HG03460 (cell line): ENCODE measurements around the gene SLC22A3.
"Not testable (repeated sequence)": the region's sequence is repeated elsewhere in the genome, so short reads cannot be mapped to it uniquely, and the experiment has no call there.

Source experiments
- ATAC-seq: cut with Tn5 transposase; IDR thresholded peaks from one replicate; pipeline ENCODE4 v1.9.1; 2021; ENCODE audit not compliant: unreplicated experiment

Gene SLC22A3

DNA sequence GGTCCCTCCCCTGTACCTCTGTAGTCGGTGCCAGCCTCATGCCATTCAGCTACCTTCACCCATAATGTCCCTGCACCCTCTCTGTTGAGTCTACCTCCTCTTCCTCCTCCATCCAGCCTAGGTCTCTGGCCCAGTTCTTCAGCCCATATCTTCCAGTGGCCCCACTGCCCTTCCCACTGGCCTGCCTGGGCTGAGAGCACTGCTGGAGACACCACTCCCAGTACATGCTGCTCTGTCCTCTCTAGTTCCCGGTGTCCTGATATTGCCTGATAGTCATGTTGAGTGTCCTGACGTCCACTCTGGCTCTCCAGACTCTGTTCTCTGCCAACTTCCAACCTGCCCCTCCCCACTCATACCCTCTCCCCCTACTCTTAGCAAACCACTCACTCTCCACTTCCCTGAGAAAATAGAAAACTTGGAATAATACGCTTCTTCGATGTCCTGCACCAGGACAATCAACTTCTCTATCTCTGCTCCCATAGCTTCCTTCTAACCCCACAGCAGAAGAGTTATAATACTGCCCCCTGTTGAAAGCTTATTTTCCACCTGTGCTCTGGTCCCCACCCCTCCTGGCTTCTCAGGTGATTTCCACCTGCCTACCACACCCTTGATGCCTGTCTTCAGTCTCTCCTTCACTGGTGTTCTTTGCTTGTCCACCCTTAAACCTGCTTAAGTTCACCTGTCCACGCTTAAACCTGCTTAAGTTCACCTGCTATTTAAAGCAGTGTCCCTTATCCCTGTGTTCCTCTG, 19.8 kb downstream of the SLC22A3 start:
- ATAC-seq: no peak

DNA sequence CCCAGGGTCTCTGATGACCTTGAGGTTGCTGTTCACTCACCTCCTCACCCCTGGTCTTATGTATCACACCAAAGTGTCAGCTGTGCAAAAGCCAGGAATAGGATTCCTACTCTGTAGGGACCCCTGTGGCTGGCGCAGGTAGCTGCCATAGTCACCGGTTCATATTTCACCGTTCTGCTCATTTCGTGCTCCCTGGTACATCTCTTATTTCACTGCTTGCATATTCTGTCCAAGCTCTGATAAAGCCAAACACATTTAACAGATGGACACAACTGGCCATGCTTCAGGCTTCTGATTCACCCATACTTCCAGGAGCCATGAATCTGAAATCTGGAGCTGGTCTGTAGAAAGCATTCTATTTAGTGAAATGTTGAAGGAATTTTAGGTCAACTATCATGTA, 20.5 kb downstream of the SLC22A3 start:
- no peak for ATAC-seq

DNA sequence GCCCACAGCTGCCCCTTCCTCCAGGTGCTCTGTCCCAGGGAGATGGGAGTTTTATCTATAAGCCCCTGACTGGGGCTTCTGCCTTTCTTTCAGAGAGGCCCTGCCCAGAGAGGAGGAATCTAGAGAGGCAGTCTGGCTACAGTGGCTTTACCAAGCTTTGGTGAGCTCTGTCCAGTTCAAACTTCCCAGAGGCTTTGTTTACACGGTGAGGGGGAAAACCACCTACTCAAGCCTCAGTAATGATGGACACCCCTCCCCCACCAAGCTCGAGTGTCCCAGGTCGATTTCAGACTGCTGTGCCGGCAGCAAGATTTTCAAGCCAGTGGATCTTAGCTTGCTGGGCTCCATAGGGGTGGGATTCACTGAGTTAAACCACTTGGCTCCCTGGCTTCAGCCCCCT, 25.4 kb downstream of the SLC22A3 start:
- not testable (repeated sequence) for ATAC-seq

DNA sequence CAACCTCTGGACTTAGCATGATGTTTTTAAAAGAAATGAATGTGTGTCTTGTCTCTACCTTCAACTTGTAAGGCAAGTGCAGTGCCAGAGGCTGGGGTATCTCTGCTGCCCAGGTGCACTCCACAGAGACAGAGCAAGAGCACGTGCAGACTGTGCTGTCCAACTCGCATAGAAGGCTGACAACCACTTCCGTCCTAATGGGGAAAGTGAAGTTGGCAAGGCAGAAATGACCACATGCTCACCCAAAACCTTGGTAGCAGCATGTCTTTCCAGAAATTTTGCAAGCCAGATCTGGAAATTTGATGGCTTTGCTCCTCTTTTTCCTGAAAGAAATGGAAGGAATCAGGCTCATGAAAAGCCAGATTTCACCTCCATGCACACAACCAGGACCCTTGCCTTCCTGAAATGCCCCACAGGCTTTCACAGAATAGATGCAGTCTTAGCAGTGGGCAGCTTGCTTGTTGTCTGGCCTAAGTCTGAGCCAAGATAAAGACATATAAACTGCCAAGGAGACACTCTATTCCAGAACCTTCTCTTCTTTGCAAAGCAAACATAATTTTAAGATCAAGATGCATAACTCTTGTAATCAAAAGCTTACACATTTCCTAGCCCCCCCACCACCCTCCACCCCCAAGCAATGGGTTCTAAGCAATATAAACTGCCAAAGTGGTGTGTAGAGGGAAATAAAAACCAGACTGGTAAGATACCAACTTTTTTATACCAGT, 26.8 kb downstream of the SLC22A3 start:
- no peak for ATAC-seq

DNA sequence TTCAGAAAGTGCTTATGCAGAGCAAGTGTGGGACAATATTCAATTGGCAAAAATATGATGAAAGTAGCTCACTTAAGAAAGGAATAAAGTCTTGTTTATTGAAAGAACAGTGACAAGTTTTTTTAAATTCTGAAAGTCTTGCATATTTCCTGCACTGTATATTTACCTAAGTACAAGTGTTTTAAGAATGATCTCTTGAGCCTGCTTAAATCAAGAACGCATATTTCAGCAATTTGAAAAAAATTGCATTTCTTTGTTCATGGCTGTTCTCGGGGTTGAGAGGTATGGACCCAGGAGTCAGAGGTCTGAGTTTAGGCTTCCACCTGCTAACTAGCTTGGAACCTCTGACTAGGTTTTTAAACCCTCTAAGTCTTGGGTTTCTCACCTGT, 27.4 kb downstream of the SLC22A3 start:
- ATAC-seq: no peak

DNA sequence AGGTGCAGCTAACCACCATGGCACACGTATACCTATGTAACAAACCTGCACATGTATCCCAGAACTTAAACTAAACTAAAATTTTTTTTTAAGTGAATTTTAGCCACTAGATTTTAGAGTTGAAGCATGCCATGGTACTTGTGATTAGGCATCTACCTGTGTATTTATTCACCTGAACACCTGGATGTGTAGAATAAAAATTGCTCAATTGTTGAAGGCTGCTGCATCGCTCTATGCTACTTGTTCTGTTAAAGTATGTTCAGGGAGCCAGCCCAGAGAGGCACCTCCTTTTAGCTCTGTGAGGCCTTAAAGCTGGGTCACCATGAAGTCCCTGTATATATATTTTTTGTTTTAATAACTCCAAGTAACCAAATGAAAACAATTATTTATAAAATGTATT, 28.3 kb downstream of the SLC22A3 start:
- no peak for ATAC-seq

DNA sequence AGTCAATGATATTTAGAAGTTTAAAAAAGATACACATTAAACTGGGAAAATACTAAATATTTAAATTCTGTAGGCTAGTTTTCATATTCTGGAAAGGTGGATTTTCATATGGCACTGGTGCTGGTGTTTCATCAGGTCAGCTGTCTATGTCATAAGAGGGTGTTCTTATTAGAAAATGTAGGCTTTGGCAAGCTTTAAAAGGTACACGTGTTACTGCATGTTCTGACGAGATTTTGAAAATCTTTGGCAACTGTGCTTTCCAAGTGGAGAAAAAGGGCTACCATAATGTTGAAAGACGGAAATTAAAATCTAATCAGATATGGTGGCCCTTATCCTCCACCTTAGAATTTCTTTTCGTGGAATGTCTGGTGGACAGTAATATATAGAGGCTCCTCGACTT, 30.0 kb downstream of the SLC22A3 start:
- ATAC-seq: no peak

DNA sequence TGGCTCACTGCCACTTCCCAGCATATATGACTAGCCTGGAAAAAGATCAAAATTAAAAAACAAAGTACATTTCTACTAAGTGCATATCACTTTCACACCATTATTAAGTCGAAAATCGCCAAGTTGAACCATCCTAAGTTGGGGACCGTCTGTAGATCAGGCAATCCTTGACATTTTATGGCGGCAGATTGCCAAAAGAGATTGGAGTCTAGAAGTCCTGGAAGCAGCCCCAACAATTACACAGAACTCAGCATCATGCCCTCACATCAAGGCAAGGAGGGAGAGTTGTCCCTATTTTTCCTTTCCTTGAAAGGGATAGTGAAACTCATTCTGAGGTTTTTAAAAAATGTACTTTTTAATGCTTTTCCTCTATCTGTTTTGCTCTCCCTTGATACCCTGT, 30.7 kb downstream of the SLC22A3 start:
- no peak for ATAC-seq

DNA sequence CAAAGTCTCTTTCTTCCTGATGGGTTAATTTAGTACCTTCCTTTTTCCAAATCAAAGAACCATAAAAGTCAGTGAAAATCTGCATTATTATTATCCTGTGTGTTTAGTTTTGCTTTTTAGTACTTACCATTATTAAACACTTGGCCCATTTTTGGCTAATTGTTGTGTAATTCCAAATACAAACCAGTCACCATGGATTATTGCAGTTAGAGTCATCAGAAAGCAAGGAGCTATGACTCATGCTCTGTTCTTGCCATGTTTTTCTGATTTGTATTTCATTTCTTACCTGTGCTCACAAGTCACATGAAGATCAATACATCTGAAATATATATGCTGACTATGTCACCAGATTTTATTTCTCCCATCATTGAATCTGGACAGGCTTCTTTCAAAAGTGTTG, 31.3 kb downstream of the SLC22A3 start:
- no peak for ATAC-seq

DNA sequence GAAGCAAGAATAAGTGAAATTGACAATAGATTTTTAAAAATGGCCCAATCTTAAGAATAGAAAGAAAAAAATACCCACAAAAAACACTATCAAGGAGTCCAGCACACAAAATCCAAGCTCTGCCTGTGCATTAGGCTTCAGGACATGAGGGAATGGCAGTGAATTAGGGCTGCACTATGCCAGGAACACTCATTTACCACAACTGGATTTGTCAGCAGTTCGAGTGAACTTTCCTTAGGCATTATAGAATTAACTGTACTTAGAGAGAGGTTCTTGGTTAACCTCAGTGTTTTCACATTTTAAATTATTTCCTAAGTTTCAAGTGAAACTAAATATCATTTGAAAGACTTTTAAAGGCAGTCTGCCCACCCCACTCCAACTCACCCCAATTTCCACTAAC, 34.8 kb downstream of the SLC22A3 start:
- no peak for ATAC-seq

DNA sequence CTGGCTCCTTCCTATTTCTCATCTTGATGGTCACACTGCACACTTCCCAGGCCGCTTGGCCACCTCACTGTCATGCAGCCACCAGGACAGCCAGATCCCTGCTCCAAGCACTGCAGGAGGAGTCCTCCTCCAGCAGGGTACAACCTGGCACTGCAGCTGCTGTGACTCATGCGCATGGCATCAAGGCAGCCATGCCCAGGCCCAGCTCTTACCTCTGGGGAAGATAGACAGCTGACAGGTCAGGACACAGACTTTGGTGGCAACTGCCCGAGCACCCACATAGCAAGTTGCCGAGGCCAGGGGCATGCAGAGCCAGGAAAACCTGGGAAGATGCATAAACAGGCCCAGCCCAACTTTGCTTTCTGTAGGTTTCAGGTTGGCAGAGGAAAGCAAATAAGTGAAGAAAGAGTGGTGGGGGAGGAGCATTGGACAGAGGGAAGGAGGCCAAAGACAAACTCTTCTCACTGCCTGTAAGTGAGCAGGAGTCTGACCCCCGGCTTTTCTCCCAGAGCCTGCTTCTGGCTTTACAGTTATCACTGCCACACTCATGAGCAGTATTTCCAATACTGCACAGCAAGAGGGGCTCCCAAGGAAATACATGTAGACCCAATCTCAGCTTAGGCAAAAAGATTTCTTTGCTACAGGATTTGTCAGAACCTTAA, 38.8 kb downstream of the SLC22A3 start:
- ATAC-seq: no peak

DNA sequence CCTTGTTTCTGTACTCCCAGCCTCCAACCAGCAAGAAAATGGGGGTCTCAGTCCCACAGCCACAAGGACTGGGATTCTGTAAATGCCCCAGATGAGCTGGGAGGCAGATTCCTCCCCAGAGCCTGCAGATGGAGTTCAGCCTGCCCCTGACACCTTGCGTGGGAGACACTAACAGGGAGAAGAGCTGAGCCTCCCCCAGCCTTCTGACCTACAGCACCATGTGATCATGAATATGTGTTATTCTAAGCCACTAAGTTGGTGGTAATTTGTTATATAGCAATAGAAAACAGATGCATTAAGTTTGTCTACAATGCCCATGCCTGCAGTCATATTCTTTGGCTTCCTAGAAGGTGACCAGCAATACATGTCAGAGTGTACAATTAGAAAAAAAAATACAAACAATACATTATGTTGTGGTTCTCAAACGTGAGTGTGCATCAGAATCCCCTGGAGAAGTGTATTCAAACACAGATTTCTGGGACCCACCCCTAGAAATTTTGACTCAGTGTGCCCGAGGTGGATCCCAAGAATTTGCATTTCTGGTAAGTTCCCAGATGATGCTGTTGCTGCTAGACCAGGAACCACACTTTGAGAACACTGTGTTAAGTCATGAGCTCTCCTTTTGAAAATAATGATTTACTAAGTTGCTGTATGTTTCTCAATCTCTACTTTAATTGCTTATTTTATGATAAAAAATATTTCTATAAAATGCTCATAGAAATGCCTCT, 39.9 kb downstream of the SLC22A3 start:
- ATAC-seq: no peak

DNA sequence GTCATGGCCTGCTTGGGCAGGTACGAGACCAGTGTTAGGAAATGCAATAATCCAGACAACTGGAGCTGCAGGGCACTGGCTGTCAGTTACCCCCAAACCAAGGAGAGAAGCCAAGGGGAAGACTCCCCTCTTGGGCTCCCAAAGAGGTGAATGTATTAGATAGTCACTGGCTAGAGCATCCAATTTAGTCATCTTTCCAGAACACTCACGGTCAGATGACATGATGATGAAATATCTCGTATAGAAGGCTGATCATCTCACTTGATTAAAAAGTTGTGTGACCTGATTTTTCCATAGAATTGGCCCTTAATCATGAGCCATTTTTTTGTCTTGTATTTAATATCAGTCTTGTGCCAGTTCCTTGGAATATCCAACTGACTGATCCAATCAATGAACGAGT, 40.7 kb downstream of the SLC22A3 start:
- ATAC-seq: no peak

DNA sequence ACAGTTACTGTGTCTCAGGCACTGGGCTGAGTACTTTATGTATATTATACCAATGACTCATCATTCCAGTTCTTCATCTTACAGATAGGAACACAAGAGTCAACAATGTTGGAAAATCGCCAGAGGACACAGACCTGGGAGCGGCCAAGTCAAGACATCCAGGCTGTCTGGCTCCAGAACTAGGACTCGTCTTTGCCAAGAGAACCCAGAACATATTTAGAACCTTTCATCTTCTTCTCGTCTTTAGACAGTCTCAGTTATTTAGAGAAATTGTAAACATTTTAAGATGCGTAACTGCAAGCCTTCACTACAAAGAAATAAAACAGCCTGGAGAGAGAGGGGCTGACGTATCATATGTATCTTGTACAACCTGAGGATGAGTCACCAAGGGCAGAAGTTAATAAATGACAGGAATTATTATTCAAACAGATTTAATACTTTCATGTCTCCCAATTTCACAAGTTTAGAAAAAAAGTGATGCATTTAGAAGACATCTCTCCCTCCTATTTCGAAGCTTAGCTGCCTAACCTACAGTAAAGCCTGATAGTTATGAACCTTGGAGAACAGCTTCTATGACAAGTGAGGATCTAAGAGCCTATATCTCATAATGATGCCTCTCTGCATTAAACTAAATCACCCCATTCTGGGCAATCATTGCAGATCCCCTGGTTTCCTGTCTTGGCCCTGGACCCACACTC, 43.4 kb downstream of the SLC22A3 start:
- ATAC-seq: no peak

DNA sequence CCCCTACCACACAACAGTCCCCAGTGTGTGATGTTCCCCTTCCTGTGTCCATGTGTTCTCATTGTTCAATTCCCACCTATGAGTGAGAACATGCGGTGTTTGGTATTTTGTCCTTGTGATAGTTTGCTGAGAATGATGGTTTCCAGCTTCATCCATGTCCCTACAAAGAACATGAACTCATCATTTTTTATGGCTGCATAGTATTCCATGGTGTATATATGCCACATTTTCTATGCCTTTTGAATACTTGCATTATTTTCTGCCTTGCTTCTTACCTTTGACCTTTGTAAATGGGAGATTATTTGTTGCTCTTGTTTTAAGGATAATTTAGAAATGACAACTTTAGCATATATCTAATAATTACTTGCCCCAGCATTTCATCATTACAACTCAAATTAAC, 45.3 kb downstream of the SLC22A3 start:
- ATAC-seq: not testable (repeated sequence)

DNA sequence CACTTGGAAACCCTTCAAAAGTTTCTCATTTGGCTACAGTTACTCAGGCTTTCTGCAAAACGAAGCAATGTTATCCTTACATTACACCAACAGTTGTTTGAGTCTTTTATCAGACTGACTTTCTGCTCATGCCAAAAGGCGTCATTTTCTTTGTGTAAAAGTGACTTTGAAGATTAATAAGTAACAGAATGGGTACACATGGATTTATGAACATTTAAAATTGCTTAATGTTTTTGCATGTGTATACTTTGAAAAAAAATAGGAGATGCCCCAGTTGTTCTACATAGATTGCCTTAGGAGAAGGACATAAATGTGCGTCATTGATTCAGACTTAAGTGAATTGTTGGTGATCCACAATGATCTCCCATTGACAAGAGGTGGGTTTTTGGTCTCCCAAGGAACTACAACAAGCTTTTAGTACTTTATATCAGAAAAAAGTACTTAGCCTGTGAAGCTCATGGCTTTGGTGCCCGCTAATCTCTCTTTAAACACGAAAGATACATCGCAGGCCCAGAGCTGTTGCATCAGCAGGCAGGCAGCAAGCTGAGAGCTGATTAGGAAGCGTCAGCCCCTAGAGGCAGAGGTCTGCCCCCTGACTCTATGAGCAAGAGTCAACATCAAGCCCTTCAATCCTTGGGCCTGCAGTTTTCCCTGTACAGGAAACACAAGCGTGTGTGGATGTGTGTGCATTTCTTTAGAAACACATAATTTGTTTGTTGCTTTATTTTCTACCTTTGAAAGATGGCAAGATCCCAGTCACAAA, 45.9 kb downstream of the SLC22A3 start:
- no peak for ATAC-seq

DNA sequence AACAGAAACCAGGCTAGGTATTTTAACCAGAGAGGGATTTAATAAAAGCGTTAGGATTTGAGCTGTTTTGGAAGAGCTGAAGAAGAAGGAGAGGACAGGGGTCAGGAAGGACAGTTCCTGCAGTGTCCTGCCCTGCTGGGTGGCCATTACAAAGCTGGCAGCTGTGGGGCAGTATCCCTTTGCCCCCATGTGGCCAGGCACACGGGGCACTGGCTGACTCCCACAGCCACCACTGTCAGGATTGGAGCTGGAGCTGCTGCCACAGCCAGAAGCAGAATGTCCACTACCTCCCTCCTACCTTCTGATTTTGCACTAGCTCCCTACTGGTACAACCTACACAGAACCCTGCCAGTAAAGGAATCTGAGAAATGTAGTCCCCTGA, 46.5 kb downstream of the SLC22A3 start:
- ATAC-seq: no peak

DNA sequence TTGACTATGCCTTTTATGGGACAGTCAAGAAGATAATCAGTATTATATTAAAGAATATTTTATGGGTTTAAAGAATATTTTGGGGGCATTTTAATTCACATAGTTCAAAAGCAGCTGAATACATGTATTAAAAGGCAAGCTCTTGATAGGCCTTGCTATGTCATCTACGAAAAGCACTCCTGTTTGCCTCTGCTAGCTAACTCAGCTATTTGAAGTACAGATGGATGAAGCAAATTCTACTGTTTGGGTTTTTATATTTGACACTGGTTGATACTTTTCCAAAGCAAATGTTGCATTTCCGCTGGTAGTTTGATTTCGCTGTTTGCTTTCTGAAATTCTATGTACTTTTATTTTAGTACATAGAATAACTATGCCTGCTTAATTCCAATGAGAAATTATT, 47.0 kb downstream of the SLC22A3 start:
- ATAC-seq: no peak

DNA sequence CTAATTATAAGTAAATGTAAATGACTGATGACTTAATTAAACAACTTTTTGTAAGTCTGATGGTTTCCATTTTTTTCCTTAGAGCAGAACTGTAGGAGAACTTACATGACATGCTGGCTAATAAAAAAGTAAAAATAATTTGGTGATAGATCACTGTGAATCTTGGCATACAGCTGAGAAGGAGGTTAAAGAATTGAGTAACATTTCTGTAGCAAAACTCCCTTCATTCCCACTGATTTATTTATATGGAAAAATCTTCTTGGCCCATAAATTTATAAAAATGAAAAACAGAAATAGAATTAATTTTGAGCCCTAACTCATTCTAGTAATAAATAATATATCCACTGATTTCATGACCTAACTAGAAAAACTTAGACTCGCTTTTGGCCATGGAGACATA, 48.1 kb downstream of the SLC22A3 start:
- no peak for ATAC-seq

DNA sequence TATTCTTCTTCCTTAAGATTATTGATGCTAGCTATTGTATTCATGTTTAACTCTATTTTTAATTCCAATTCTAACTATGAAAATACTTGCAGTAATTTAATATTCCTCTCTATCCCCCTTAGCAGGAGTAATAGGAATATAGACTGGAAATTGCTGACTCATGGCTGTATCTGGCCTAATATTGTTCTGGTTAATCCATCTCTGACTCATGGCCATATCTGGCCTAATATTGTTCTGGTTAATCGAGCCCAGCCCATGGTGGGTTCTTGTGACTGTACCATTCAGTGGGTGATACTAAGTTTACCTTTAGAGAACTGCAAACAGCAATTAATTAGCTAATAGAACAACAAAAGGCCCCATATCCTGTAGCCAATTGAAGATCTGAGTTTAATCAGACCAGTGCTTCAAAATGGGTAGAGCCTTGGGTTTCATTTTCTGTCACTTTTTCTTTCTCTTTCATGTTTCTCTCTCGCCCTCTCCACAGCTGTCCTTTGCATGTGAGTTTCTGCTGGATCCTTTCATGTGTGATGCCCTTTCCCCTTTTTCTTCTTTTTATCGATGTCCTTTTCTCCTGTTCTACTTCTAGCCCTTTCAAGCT, 50.6 kb downstream of the SLC22A3 start:
- ATAC-seq: peak; percentile 95
